DMS53 treated with DMSO at 0.1 percent for 48 hours (cell line): ENCODE data around the gene RACGAP1.
A peak's percentile ranks its signal among the peaks of the same experiment; 100 is the strongest.
"Not testable (repeated sequence)": the region's sequence is repeated elsewhere in the genome, so short reads cannot be mapped to it uniquely, and the experiment has no call there.

Source experiments
- DNase-seq: peaks from one replicate; lab custom pipeline; 2025; ENCODE audit not compliant: unreplicated experiment; lab: John Stamatoyannopoulos, UW

RACGAP1 gene

GRCh38 chr12:49990273-49990672 is 35.0 kb downstream of the RACGAP1 start:
- no peak for DNase-seq

DNA sequence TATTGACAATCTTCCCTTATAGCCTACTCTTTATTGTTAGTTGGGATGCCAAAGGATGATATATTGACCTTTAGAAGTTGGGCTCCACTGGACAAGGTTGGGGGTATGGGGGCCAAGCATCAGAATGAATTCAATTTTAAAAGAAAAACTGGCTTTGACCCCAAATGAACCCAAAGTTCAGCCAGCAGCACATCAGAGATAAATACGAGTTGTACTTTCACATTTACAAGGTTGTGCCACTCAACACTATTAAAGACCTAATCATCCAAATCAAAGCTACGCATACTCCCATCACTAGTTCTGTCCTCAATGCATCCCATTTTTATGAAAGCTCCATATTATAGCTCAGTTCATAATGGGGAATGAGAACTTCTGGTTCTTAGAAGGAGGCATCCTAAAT is 35.9 kb downstream of the RACGAP1 start:
- not testable (repeated sequence) for DNase-seq

DNA sequence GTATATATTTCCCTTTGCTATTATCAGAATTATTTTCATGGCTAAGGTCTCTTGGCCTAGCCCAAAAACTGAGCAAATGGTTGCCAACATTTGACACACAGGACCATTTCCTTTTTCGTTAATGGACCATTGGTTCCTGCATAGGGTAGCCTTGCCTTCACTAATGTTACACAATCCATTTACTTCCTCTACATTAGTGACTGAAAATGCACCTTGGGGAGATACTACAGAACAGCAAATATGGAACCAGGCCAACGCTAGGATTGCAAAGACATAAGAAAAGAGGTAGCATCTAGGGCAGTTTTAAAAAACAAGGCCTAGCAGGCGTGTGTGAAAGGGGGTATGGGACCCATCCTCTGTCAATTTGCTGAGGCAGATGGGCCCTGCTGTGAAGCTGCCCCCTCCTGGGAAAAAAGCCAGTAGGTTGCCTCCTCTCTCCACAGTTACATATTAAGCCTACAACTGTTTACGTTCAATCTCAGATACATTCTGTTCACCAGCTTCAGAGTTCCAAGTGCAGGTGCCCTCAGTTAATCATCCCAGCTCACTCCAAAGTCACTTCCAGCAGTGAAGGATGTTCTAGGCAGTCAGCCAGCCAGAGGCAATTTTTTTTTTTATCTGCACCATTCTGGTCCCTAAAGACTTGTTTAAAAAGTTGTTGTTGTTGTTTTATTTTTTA is 37.5 kb downstream of the RACGAP1 start:
- DNase-seq: no peak

GRCh38 chr12:49986476-49986875 is 38.8 kb downstream of the RACGAP1 start:
- DNase-seq: not testable (repeated sequence)

DNA sequence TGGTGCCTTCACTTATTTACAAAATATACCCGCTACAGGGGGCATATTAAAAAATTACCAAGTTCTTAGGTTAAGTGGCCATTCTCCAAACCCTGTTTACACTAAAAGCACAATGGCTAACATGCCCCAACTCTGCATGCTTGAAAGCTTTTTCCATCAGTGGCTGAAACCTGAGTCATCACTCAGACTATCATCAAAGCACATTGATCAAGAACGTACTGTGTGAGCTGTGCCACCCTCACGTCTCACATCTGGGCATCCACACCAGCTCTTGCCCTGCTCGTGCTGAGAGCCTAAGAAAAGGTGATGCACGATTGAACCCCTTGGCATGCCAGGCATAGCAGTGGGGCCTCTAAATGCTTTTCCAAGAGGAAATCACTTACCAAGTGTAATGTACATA is 39.3 kb downstream of the RACGAP1 start:
- no peak for DNase-seq

- DNase-seq: no peak
Observed at GRCh38 chr12:49984476-49985359, 40.6 kb downstream of the RACGAP1 start.

GRCh38 chr12:49983892-49984291 is 41.4 kb downstream of the RACGAP1 start:
- DNase-seq: no peak

DNA sequence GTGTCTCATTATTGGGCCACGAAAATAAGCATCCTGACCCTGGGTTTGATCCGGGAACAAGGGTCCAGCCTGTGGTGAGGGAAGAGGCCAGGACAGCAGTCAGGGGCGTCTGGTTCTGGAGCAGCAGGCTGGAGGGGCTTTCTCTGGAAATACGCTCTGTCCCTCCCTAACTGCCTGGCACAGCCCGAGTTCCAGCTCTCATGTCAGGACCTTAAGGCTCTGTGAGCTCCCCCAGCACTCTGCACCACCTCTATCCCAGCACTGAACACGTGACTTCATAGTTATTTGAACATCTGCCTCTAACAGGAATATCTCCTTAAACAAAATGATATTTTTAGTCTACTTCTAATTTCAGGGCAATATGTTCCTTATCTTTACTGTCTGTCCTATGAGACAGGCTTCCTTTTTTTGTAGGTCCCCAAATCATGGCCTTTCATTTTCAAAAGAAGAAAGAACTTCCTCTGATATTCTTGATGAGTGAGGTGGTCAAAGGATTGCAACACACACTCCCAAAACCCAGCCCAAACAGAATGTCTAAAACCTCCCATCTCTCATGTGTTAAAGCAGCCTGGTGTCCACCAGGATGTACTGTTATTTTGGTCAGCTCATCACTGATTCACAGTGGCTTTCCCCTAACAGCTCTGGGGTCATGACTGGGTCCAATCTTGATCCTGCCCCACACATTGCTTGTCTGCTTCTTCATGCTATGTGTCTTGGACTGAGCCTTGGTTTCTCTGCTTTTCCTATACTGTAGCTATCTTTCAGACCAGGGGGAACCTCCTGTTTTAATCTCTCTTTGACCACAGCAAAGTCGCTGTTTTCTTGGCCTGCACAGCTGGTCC is 42.8 kb downstream of the RACGAP1 start:
- no peak for DNase-seq

GRCh38 chr12:49980501-49981349 is 44.6 kb downstream of the RACGAP1 start:
- no peak for DNase-seq

- DNase-seq: no peak
Observed at GRCh38 chr12:49979791-49980190, 45.5 kb downstream of the RACGAP1 start.

- DNase-seq: no peak
Observed at GRCh38 chr12:49979016-49979586, 46.2 kb downstream of the RACGAP1 start.

- no peak for DNase-seq
Observed at GRCh38 chr12:49978125-49978524, 47.2 kb downstream of the RACGAP1 start.

DNA sequence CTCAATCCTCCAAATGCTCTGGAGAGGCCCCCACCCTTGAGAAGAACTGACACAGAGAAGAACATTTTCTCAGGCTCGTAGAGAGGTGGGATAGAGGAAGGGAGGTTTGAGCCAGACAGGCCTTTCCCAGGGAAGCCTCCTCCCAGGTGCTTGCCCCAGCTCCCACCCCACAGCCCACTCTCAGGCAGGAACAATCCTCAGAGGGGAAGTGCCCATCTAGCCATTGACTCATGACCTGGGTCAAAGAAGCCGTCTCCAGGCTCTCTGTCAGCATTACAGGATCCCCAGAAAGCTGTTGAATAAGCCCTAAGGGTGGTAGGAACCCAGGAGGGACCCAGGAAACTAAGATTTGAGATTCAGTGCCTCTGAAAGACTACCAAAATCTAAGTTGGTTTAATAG is 48.7 kb downstream of the RACGAP1 start:
- DNase-seq: no peak

DNA sequence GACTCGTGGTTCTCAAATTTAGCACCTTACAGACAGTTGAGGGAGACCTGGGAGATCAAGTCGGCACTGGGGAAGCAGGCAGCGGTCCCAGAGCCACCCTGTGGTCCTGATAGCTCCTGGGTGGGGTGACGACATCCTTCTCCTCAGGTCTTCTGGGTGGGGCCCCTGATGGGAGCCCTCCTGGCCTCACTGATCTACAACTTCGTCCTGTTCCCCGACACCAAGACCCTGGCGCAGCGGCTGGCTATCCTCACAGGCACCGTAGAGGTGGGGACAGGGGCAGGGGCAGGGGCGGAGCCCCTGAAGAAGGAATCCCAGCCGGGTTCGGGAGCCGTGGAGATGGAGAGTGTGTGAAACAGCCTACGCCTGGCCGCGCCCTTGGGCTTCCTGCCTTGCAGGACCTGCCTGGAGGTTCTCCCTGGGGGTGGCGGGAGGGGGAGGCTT is 50.0 kb downstream of the RACGAP1 start:
- DNase-seq: no peak

DNA sequence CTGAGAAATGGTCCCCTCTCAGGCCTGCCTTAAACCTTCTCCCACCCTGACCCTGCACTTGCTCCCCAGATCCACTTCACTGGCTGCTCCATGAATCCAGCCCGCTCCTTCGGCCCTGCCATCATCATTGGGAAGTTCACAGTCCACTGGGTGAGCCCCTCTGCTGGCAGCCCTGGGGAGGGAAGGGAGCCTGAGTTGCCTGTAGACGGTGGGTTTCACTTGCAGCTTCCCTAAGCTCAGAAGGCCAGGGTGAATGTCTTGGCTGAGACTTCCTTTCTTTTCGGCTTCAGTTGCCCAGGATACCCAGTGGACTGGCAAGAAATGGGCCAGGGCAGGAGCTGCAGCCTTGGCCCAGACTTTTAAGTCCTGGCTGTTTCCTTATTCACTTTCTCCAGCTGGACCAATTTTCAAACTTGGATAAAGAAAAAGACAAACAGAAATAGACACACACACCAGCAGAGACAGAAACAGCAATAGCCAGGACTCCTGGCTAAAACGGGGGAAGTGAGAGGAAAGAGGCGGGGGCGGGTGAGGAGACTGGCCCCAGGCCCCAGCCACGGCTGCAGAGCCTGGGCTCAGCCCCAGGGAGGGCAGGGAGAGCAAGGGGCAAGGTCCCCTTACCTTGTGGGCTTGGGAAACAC is 50.5 kb downstream of the RACGAP1 start:
- DNase-seq: no peak

DNA sequence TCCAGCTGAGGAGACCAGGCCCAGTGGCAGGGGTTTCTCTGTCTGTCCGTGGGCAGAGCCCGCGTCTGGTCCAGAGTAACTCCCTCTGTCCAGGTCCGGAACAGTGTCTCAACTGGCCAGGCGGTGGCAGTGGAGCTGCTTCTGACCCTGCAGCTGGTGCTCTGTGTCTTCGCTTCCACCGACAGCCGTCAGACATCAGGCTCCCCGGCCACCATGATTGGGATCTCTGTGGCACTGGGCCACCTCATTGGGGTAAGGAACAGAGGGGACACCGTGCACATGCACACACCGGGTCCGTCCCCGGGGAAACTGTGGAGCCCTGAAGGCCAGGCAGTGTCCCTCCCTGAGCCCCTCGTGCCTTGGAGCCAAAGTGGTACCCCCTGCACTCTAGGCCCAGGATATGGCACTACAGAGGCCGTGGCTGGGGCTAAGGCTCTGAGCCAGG is 51.0 kb downstream of the RACGAP1 start:
- DNase-seq: peak; percentile 47

DNA sequence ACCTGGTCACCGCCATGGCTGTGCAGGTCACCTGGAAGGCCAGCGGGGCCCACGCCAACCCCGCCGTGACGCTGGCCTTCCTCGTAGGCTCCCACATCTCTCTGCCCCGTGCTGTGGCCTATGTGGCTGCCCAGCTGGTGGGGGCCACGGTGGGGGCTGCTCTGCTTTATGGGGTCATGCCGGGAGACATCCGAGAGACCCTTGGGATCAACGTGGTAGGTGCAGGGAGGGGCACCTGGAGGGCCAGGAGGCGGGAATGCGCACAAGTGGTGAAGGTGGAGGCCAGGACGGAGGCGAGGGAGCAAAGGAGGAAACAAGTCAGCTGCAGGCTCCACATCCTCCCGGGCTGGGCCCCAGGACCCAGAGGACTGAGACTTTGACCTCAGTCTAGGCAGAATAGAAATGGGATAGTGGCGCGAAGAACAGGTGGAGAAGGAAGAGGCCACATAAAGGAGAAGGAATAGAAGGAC is 51.9 kb downstream of the RACGAP1 start:
- no peak for DNase-seq

DNA sequence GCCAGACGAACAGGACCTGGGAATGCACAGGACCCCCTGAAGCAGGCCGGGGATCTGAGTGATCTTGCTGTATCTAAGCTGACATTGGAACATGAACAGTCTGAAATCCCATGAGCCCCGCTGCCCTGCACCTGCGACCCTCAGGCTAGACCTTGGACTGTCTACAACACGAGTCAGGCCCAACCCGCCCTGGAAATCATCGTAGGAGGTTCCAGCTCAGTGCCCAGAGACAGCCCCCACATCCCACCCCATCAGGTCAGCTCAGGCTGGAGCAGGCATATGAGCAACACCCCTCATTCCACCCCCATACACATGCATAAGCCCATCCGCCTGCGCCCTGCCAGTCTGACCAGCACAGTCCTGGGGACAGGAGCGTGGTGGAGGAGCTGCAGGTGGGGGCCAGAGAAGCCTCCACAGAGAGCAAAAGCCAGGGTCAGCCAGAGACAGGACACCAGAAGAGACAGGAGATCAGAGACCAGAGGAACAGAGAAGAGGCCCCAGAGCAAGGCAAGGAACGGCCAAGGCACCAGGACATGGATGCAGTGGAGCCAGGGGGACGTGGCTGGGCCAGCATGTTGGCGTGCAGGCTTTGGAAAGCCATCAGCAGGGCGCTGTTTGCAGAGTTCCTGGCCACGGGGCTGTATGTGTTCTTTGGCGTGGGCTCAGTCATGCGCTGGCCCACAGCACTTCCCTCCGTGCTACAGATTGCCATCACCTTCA is 52.5 kb downstream of the RACGAP1 start, which contains the start of gene AQP6:
AQP6 (plus strand) TSS at position 307 of the 720 bp plus-strand sequence; CDS start at position 534, 227 bp downstream.
- no peak for DNase-seq

DNA sequence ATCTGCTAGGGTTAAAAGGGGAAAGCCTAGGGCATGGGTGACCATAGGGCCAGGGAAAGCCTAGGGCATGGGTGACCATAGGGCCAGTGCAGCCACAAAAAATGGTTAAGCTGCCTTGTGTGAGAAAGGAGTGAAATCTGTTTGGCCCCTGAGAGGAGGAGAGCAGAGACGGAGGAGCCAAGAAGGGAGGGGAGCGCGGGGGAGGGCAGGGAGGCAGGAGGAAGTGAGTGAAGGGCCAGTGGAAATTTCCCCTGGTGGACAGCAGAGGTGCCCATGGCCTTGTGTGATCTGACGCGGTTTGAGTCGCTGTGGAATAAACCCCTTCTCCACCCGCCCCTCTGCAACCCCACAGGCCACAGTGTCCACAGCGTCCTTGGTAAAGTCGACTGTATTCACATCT is 53.2 kb downstream of the RACGAP1 start:
- DNase-seq: no peak
